Coronary artery (tissue), 2 donors: ENCODE data around the gene ANKRD60.

Source experiments
- DNase-seq: peaks from one replicate; pipeline ENCODE4 v3.0.0-alpha.2; 2017; ENCODE audit warnings: low spot score
- H3K27ac ChIP-seq, 2 donors: fragments of 200-600 bp; sonication (generic); one replicate each; pipeline ENCODE4 v1.5.1; 2016 to 2019
- H3K4me3 ChIP-seq: fragments of 200-600 bp; sonication (generic); 2 replicates; pipeline ENCODE4 v1.5.1; 2016; ENCODE audit warnings: mild to moderate bottlenecking, moderate library complexity
- TF ChIP-seq, protein P1 (sequence below): fragments of 200-600 bp; sonication (generic); IDR thresholded peaks from one replicate; pipeline ENCODE4 v1.5.1; 2019; ENCODE audit warnings: antibody characterized with exemption

The ANKRD60 gene

DNA sequence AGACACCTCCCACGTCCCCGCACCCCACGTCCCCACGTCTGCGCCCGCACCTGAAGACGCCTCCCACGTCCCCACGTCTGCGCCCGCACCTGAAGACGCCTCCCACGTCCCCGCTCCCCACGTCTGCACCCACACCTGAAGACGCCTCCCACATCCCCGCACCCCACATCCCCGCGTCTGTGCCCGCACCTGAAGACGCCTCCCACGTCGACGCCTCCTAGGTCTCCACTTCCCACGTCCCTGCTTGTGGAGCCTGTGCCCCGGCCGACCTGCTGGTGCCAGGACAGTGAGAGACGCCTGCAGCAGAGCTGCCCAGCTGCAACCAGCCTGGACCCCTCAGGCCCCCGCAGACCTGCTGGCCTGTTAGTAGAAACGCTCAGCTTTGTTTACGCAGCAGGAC, 22.6 kb downstream of the ANKRD60 start:
- TF ChIP-seq, protein P1, sequence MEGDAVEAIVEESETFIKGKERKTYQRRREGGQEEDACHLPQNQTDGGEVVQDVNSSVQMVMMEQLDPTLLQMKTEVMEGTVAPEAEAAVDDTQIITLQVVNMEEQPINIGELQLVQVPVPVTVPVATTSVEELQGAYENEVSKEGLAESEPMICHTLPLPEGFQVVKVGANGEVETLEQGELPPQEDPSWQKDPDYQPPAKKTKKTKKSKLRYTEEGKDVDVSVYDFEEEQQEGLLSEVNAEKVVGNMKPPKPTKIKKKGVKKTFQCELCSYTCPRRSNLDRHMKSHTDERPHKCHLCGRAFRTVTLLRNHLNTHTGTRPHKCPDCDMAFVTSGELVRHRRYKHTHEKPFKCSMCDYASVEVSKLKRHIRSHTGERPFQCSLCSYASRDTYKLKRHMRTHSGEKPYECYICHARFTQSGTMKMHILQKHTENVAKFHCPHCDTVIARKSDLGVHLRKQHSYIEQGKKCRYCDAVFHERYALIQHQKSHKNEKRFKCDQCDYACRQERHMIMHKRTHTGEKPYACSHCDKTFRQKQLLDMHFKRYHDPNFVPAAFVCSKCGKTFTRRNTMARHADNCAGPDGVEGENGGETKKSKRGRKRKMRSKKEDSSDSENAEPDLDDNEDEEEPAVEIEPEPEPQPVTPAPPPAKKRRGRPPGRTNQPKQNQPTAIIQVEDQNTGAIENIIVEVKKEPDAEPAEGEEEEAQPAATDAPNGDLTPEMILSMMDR: no peak
- DNase-seq: no peak
- H3K27ac ChIP-seq: no peak overlapping the region
- H3K4me3 ChIP-seq: no peak overlapping the region

- Histone ChIP-seq H3K4me3 (no peak overlapping the region), H3K27ac (no peak overlapping the region)
- no peak for DNase-seq
- TF ChIP-seq, protein P1: no peak
Measured at GRCh38 chr20:58202044-58202443, 26.4 kb downstream of the ANKRD60 start.

GRCh38 chr20:58201616-58202015, 26.8 kb downstream of the ANKRD60 start:
- Histone ChIP-seq H3K4me3 (no peak overlapping the region), H3K27ac (no peak overlapping the region)
- TF ChIP-seq, protein P1: no peak
- no peak for DNase-seq

- TF ChIP-seq, protein P1: no peak
- DNase-seq: no peak
- H3K4me3 ChIP-seq: no peak overlapping the region
- H3K27ac ChIP-seq: no peak overlapping the region
Measured at GRCh38 chr20:58199469-58199868, 29.0 kb downstream of the ANKRD60 start.

DNA sequence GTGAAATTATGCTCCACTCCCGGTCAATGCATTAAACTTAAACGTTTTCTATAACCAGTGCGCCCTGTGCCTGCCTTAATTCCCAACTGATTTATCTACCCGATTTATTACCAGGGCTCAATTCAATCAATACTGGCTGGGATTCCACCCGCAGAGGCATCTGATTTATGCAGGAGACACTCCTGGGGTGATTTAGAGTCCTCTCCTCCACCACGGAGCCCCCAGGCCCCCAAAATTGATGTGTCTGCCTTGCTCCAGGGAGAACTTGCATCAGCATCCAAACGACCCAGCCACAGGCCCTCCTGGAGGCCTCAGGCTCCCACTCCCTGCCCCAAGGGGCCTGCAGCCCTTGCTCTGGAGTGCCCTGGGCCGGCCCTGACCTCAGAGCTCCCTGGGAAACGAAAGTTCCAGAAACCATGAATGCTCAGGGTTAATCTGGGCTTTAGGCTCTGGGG, 29.5 kb downstream of the ANKRD60 start:
- no peak overlapping the region for H3K4me3 ChIP-seq
- no peak overlapping the region for H3K27ac ChIP-seq
- TF ChIP-seq, protein P1: no peak
- no peak for DNase-seq

DNA sequence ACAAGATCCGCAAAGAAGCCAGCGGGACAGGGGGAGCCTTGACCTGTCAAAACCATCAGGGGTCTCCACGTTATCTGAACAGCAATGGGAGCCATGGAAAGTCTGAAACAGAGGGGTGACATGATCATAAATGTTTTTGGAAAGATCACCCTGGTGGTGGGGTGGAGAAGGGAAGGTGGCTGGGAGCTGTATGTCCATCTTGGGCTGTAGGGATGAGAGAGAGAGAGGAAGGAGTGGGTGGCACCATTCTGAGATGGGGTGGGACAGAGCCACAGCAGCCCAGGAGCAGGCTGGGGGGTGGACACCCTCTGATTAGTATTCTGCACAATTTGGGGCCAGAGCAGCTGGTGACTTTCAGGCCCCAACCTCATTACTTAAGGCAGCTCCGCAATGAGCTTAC, 30.1 kb downstream of the ANKRD60 start:
- H3K27ac ChIP-seq: no peak overlapping the region
- TF ChIP-seq, protein P1: no peak
- DNase-seq: no peak
- H3K4me3 ChIP-seq: no peak overlapping the region

DNA sequence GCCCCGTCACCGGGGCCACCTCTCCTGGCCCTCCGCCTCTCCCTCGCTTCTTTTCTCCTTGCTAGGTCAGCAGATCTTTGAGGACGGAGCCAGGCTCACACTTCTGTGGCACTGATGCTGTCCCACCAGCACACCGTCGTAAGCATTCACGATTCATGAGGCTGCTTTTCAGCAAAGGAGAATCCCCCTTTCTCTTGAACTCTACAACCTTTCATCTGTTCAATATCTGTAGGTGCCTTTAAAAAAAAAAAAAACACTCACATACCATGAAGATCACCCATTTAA, 31.3 kb downstream of the ANKRD60 start:
- Histone ChIP-seq H3K27ac (no peak overlapping the region), H3K4me3 (no peak overlapping the region)
- DNase-seq: no peak
- TF ChIP-seq, protein P1: no peak
